Measurements from ENCODE around the gene NCOA5. TPM values are rescaled to one million over a fixed set of nuclear protein-coding genes. Genes with fewer than 3 reads are reported as not detected.
"Not testable (repeated sequence)": the region's sequence is repeated elsewhere in the genome, so short reads cannot be mapped to it uniquely, and the experiment has no call there.

The NCOA5 gene
- total RNA-seq, 1 donor from 2014 or later = 7.9 TPM

GRCh38 chr20:46104262-46104661 is 14.5 kb upstream of the NCOA5 start:
- H3K27me3 ChIP-seq (ENCODE audit: control insufficient read depth, insufficient read depth, low read length) = peaks cover 5% of the 10 kb centered on the region

DNA sequence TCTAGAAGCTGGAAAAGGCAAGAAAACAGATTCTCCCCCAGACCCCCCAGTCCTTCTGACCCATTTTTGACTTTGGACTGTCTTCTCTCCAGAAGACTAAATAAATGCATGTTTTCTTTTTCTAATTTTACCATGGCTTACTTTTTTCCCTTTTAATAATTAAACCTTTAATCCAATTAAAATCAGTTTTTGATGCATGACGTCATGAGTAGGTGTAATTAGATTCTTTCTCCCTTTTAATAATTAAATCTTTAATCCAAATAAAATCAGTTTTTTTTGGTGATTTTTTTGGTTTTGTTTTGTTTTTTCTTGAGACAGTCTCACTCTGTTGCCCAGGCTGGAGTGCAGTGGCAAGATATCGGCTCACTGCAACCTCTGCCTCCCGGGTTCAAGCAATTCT is 13.2 kb upstream of the NCOA5 start:
- Histone ChIP-seq H3K36me3 (ENCODE audit: control insufficient read depth, insufficient read depth, low read length) (no peaks in the 10 kb centered on the region), H3K4me3 (ENCODE audit: low read depth, low read length) (no peak overlapping the region), H3K27me3 (ENCODE audit: control insufficient read depth, insufficient read depth, low read length) (peaks cover 7% of the 10 kb centered on the region)
- FAIRE-seq = no peak
- TF ChIP-seq, protein P1, sequence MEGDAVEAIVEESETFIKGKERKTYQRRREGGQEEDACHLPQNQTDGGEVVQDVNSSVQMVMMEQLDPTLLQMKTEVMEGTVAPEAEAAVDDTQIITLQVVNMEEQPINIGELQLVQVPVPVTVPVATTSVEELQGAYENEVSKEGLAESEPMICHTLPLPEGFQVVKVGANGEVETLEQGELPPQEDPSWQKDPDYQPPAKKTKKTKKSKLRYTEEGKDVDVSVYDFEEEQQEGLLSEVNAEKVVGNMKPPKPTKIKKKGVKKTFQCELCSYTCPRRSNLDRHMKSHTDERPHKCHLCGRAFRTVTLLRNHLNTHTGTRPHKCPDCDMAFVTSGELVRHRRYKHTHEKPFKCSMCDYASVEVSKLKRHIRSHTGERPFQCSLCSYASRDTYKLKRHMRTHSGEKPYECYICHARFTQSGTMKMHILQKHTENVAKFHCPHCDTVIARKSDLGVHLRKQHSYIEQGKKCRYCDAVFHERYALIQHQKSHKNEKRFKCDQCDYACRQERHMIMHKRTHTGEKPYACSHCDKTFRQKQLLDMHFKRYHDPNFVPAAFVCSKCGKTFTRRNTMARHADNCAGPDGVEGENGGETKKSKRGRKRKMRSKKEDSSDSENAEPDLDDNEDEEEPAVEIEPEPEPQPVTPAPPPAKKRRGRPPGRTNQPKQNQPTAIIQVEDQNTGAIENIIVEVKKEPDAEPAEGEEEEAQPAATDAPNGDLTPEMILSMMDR (IDR thresholded peaks at IDR 0.05; ENCODE audit: insufficient read depth, low read length, severe bottlenecking) = no peak
- no peak for DNase-seq (ENCODE audit: low read depth)

More at GRCh38 chr20:46104262-46104661, 14.5 kb upstream of the NCOA5 start:
- Histone ChIP-seq H3K36me3 (ENCODE audit: control insufficient read depth, insufficient read depth, low read length) (no peaks in the 10 kb centered on the region), H3K4me3 (ENCODE audit: low read depth, low read length) (no peak overlapping the region)
- TF ChIP-seq, protein P1 (IDR thresholded peaks at IDR 0.05; ENCODE audit: insufficient read depth, low read length, severe bottlenecking) = no peak
- no peak for FAIRE-seq
- DNase-seq (ENCODE audit: low read depth) = no peak

DNA sequence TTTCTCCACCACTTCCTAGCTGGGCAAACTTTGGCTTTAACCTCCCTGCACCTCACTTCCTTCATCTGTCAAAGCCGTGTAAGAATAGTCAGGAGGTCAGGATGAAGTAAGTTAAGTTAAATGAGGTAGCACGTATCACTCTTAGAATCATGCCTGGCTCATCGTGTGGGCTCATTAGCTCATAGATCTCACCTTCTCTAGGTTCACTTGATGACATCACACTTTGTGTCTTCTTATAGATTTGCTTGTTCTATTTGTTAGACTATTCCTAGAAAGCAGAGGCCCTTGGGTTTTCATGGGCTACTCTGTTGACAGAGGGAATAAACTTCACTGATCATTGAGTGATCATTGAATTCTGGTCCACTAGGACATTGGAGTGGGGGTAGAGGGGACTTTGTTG is 12.2 kb upstream of the NCOA5 start:
- TF ChIP-seq, protein P1 (IDR thresholded peaks at IDR 0.05; ENCODE audit: insufficient read depth, low read length, severe bottlenecking) = no peak
- DNase-seq (ENCODE audit: low read depth) (no peak), FAIRE-seq (no peak)
- H3K36me3 ChIP-seq (ENCODE audit: control insufficient read depth, insufficient read depth, low read length) = no peaks in the 10 kb centered on the region
- H3K27me3 ChIP-seq (ENCODE audit: control insufficient read depth, insufficient read depth, low read length) = peaks cover 7% of the 10 kb centered on the region
- no peak overlapping the region for H3K4me3 ChIP-seq (ENCODE audit: low read depth, low read length)

- FAIRE-seq (no peak), DNase-seq (ENCODE audit: low read depth) (no peak)
- Histone ChIP-seq H3K4me3 (ENCODE audit: low read depth, low read length) (no peak overlapping the region), H3K36me3 (ENCODE audit: control insufficient read depth, insufficient read depth, low read length) (no peaks in the 10 kb centered on the region), H3K27me3 (ENCODE audit: control insufficient read depth, insufficient read depth, low read length) (peaks cover 7% of the 10 kb centered on the region)
- TF ChIP-seq, protein P1 (IDR thresholded peaks at IDR 0.05; ENCODE audit: insufficient read depth, low read length, severe bottlenecking) = no peak
Observed at GRCh38 chr20:46100988-46101387, 11.2 kb upstream of the NCOA5 start.

GRCh38 chr20:46100444-46100843 is 10.7 kb upstream of the NCOA5 start:
- H3K4me3 ChIP-seq (ENCODE audit: low read depth, low read length); H3K27me3 ChIP-seq (ENCODE audit: control insufficient read depth, insufficient read depth, low read length); DNase-seq (ENCODE audit: low read depth); H3K36me3 ChIP-seq (ENCODE audit: control insufficient read depth, insufficient read depth, low read length); FAIRE-seq: not testable (repeated sequence)

GRCh38 chr20:46099491-46100287 is 9.9 kb upstream of the NCOA5 start:
- FAIRE-seq (no peak), DNase-seq (ENCODE audit: low read depth) (no peak)
- no peaks in the 10 kb centered on the region for H3K36me3 ChIP-seq (ENCODE audit: control insufficient read depth, insufficient read depth, low read length)
- no peak overlapping the region for H3K4me3 ChIP-seq (ENCODE audit: low read depth, low read length)
- TF ChIP-seq, protein P1 (IDR thresholded peaks at IDR 0.05; ENCODE audit: insufficient read depth, low read length, severe bottlenecking) = no peak
- peaks cover 7% of the 10 kb centered on the region for H3K27me3 ChIP-seq (ENCODE audit: control insufficient read depth, insufficient read depth, low read length)

All from bronchial epithelial cell (primary cell).